Endothelial cell of umbilical vein (primary cell): ENCODE measurements around the gene DGCR2.

ENCODE experiments used
- EZH2 ChIP-seq: IDR thresholded peaks from 2 replicates; pipeline ENCODE4 v1.6.1; 2012; ENCODE audit warnings: borderline replicate concordance, low read depth, mild to moderate bottlenecking, moderate library complexity, low read length, inconsistent platforms; ENCODE audit not compliant: severe bottlenecking
- MAX ChIP-seq: IDR thresholded peaks from 2 replicates; pipeline ENCODE4 v1.6.1; 2011; ENCODE audit not compliant: insufficient read depth, insufficient read length
- MYC ChIP-seq: IDR thresholded peaks from one replicate; pipeline ENCODE4 v1.6.1; 2011; ENCODE audit warnings: mild to moderate bottlenecking, low read depth, low read length
- POLR2A ChIP-seq: IDR thresholded peaks from 2 replicates; pipeline ENCODE4 v1.6.1; 2012; ENCODE audit warnings: low read depth, mild to moderate bottlenecking, control low read depth, low read length
- POLR2AphosphoS5 ChIP-seq: IDR thresholded peaks from 2 replicates; pipeline ENCODE4 v1.6.1; 2012; ENCODE audit warnings: low read depth, mild to moderate bottlenecking, control low read depth, low read length, moderate library complexity; ENCODE audit not compliant: insufficient read depth
- TF ChIP-seq, protein P1 (sequence below), 2 donors: IDR thresholded peaks; 1 replicate in 1 of 2; 2 replicates in 1 of 2; pipeline ENCODE4 v1.5.1; 2011; ENCODE audit warnings: low read length in 2 of 2, mild to moderate bottlenecking in 2 of 2, moderate library complexity in 2 of 2, control low read depth in 1 of 2, inconsistent platforms in 1 of 2, low read depth in 1 of 2; ENCODE audit not compliant: insufficient read depth in 1 of 2; ENCODE audit errors: extremely low read depth in 1 of 2

DNA sequence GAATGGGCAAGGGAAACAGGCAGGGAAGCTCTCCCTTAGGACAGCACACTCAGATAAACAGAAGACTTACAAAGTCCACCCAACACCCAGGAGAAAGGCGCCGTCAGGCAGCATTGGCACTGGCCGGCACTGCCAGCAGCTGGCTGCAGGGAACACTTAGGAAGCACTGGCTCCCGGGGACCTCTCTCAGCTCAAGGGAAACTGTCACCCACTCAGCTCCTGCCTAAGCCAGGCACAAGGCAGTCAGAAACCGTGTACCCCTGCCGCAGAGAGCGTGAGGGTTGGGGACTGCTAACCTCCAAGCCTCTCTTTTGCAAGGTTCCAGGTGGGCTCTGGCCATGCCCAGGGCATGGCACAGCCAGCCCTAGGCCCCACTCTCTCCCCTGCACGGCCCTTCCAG lies 64.7 kb downstream of the DGCR2 start:
- TF ChIP-seq, protein P1, sequence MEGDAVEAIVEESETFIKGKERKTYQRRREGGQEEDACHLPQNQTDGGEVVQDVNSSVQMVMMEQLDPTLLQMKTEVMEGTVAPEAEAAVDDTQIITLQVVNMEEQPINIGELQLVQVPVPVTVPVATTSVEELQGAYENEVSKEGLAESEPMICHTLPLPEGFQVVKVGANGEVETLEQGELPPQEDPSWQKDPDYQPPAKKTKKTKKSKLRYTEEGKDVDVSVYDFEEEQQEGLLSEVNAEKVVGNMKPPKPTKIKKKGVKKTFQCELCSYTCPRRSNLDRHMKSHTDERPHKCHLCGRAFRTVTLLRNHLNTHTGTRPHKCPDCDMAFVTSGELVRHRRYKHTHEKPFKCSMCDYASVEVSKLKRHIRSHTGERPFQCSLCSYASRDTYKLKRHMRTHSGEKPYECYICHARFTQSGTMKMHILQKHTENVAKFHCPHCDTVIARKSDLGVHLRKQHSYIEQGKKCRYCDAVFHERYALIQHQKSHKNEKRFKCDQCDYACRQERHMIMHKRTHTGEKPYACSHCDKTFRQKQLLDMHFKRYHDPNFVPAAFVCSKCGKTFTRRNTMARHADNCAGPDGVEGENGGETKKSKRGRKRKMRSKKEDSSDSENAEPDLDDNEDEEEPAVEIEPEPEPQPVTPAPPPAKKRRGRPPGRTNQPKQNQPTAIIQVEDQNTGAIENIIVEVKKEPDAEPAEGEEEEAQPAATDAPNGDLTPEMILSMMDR (IDR thresholded peaks at IDR 0.05; ENCODE audit: extremely low read depth in 1 of 2, insufficient read depth in 1 of 2, low read depth in 1 of 2, low read length in 2 of 2), result no peak
- TF ChIP-seq MYC, result no peak
- no peak for TF ChIP-seq EZH2
- TF ChIP-seq POLR2A, result no peak
- no peak for TF ChIP-seq POLR2AphosphoS5
- TF ChIP-seq MAX, result no peak
